NB4 (cell line): Measurements from ENCODE around the gene MZF1.

Experiments used
- DNase-seq: peaks from one replicate; pipeline ENCODE4 v3.0.0; 2010; ENCODE audit warnings: low read depth
- H3K4me3 ChIP-seq: one replicate; pipeline ENCODE4 v1.5.1; 2011; ENCODE audit warnings: mild to moderate bottlenecking, low read depth, low read length, moderate library complexity
- CTCF ChIP-seq: IDR thresholded peaks from one replicate; pipeline ENCODE4 v1.5.1; 2012; ENCODE audit warnings: low read depth, low read length
- MAX ChIP-seq: IDR thresholded peaks from 2 replicates; pipeline ENCODE4 v1.6.1; 2011; ENCODE audit warnings: low read depth, low read length
- MYC ChIP-seq: IDR thresholded peaks from 2 replicates; pipeline ENCODE4 v1.6.1; 2011; ENCODE audit warnings: low read depth, low read length
- POLR2A ChIP-seq: IDR thresholded peaks from 2 replicates; pipeline ENCODE4 v1.6.1; 2011; ENCODE audit warnings: mild to moderate bottlenecking; ENCODE audit not compliant: insufficient read length; ENCODE audit errors: extremely low read depth

MZF1 gene

GRCh38 chr19:58518256-58519086 is 54.7 kb downstream of the MZF1 start:
- TF ChIP-seq POLR2A: no peak
- no peak for TF ChIP-seq MYC
- TF ChIP-seq MAX: no peak
- TF ChIP-seq CTCF: no peak
- H3K4me3 ChIP-seq: peak overlapping the region; percentile 83
- peak; percentile 72 for DNase-seq

- TF ChIP-seq MAX (no peak), MYC (no peak), CTCF (peak; percentile 2), POLR2A (no peak)
- DNase-seq: no peak
Observed at GRCh38 chr19:58516964-58517833, 55.9 kb downstream of the MZF1 start.

GRCh38 chr19:58516246-58516836 is 56.8 kb downstream of the MZF1 start:
- H3K4me3 ChIP-seq: no peak overlapping the region
- TF ChIP-seq POLR2A (no peak), CTCF (no peak), MAX (no peak), MYC (no peak)
- DNase-seq: no peak

More at GRCh38 chr19:58516964-58517833, 55.9 kb downstream of the MZF1 start:
- no peak overlapping the region for H3K4me3 ChIP-seq

GRCh38 chr19:58515259-58515658 is 57.9 kb downstream of the MZF1 start:
- DNase-seq: no peak
- no peak for TF ChIP-seq POLR2A
- TF ChIP-seq MYC: no peak
- TF ChIP-seq MAX: no peak
- TF ChIP-seq CTCF: no peak
- H3K4me3 ChIP-seq: peak overlapping the region; percentile 13

- no peak for DNase-seq
- H3K4me3 ChIP-seq: peak overlapping the region; percentile 91
- TF ChIP-seq POLR2A (no peak), MAX (no peak), CTCF (no peak), MYC (no peak)
Observed at GRCh38 chr19:58514564-58515022, 58.5 kb downstream of the MZF1 start.
